Spinal cord (tissue), 10 donors: ENCODE measurements around the gene SLBP. TPM values are rescaled to one million over a fixed set of nuclear protein-coding genes. Genes with fewer than 3 reads are reported as not detected.
A peak's percentile ranks its signal among the peaks of the same experiment; 100 is the strongest.

Experiments
- DNase-seq, 6 donors: peaks; one replicate each; pipeline versions ENCODE4 v3.0.0 to v3.0.0-alpha.2; 2013 to 2015; ENCODE audit warnings: low spot score in 6 of 6, low read depth in 4 of 6
- H3K27ac ChIP-seq: one replicate; pipeline ENCODE4 v1.5.1; 2013; ENCODE audit warnings: low read depth, low read length, control low read depth
- H3K27me3 ChIP-seq: one replicate; pipeline ENCODE4 v1.6.1; 2013; ENCODE audit warnings: low read length; ENCODE audit not compliant: control insufficient read depth, insufficient read depth
- H3K36me3 ChIP-seq: one replicate; pipeline ENCODE4 v1.6.1; 2013; ENCODE audit warnings: low read length; ENCODE audit not compliant: control insufficient read depth, insufficient read depth
- H3K4me1 ChIP-seq: one replicate; pipeline ENCODE4 v1.6.1; 2013; ENCODE audit warnings: low read length; ENCODE audit not compliant: control insufficient read depth, insufficient read depth
- H3K4me3 ChIP-seq: one replicate; pipeline ENCODE4 v1.5.1; 2013; ENCODE audit warnings: low read depth, low read length, control low read depth
- H3K9me3 ChIP-seq: one replicate; pipeline ENCODE4 v1.6.1; 2013; ENCODE audit warnings: low read length; ENCODE audit not compliant: control insufficient read depth, insufficient read depth
- whole genome bisulfite sequencing: methylation state at CpG from one replicate; pipeline ENCODE4 v1.1.5; 2013; ENCODE audit warnings: missing lambda C conversion rate; ENCODE audit not compliant: insufficient coverage; 5-methylcytosine and 5-hydroxymethylcytosine counted together
- polyA plus RNA-seq, 2 donors: library from polyadenylated mRNA; unstranded; fragments of 120-200 nt; gene quantifications; one replicate each; pipeline ENCODE4 v1.2.1, GENCODE V29; 2013; ENCODE audit not compliant: insufficient read length in 2 of 2
- total RNA-seq, 2 donors: library from RNA; depleted of rRNA in 1 of 2; stranded (reverse); fragments of 120-200 nt in 1 of 2; fragments of >200 nt in 1 of 2; gene quantifications; one replicate each; pipeline versions ENCODE4 v1.2.3 to v1.2.4, GENCODE V29; 2013 to 2014
- donor health status: healthy.

The SLBP gene
- total and polyA plus RNA-seq, 4 donors, result 37.0 to 59.9 (median 56.4) TPM

DNA sequence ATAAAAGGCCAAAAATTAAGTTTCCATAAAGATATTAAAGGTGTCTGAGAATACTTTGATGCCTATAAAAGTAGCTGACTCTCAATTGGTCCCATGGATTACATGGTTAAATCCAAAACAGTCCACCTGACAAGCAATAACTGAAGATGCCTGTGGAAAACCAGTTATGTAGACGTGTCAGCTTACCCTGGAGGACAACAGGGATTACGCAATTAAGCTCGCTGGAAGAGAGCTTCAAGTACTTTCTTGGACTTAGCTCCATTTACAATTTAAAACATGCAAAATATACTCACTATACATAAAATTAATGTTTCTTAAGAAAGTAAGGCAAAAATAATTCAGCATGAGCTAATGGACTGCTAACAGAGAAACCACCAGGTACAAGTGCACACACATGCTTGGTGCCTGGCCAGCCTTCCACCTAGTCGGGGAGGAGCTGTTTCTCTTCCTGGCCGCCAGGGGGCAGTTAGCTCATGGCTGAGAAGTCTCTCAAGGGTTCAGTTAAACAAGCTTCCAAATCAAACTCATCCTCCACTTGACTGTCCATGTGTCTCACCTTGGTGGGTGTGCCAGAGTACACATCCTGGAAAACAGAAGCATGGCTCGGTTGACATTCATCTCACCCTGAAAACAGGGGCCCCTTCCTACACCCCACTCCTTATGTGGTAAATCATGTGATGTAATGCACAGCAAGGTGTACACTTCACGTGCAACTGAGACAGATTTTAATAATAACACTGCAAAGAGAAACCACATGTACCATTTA lies 18.8 kb downstream of the SLBP start:
- Histone ChIP-seq H3K4me3 (no peak overlapping the region), H3K9me3 (no peaks in the 10 kb centered on the region), H3K4me1 (no peaks in the 10 kb centered on the region), H3K27me3 (no peaks in the 10 kb centered on the region), H3K27ac (no peak overlapping the region), H3K36me3 (peaks cover 61% of the 10 kb centered on the region)
- WGBS, result 30% methylated on average over 3 of the region's 7 CpGs
- peak in 2 of 6 donors; percentile 83 to 85 for DNase-seq

DNA sequence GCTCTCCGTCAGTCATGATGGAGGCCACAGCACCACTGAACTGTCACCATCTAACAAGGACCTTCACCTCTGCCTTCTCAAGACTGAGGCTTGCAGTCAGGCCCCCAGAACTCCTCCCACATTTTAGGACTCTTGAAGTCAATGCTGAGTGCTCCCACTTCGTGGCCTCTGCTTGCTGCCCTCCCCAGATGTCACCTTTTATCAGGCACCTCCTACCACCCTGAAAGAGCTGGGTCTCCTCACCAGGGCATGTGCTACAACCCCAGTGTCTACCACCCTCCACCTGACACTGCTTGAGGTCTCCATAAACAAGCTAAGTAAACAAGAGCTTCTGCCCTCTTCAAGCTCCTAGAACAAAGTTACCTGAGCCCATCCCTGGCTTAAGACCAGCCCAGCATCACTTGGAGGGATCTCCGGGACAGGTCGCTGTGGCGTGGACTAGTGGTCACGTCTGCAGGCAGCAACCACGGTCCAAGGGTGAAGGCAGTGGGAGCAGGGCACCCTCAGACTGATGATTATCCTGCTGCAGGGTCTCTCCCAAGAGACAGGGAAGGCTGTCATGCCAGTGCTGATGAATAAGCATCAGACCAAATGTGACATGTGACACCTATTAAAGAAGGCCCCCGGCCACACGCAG lies 20.3 kb downstream of the SLBP start:
- peaks cover 50% of the 10 kb centered on the region for H3K36me3 ChIP-seq
- DNase-seq, result no peak
- no peak overlapping the region for H3K4me3 ChIP-seq
- no peaks in the 10 kb centered on the region for H3K27me3 ChIP-seq
- 89% methylated on average over 9 of the region's 9 CpGs for WGBS
- H3K4me1 ChIP-seq, result no peaks in the 10 kb centered on the region
- no peak overlapping the region for H3K27ac ChIP-seq
- H3K9me3 ChIP-seq, result no peaks in the 10 kb centered on the region

DNA sequence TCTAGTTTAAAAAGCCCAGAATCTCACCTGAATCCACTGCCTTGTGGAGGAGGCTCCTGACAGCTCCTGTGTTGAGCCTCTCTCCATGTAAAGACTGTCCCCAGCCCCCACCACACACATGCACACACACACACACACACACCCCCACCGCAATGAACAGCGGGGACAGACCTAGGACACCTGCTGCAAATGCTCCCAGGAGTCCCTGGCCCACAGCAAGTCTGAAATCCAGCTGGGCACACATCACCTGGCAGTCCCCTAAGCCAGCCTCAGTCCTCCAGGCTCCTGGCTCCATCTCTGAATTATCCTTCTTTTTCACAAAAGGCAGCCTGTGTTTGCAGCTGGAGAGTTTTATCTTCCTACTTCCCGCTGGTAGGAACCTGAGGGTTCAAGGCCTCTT lies 21.4 kb downstream of the SLBP start:
- WGBS, result 94% methylated on average over 2 of the region's 3 CpGs
- Histone ChIP-seq H3K4me1 (no peaks in the 10 kb centered on the region), H3K4me3 (no peak overlapping the region), H3K36me3 (peaks cover 41% of the 10 kb centered on the region), H3K27me3 (no peaks in the 10 kb centered on the region), H3K27ac (no peak overlapping the region), H3K9me3 (no peaks in the 10 kb centered on the region)
- DNase-seq, result no peak

DNA sequence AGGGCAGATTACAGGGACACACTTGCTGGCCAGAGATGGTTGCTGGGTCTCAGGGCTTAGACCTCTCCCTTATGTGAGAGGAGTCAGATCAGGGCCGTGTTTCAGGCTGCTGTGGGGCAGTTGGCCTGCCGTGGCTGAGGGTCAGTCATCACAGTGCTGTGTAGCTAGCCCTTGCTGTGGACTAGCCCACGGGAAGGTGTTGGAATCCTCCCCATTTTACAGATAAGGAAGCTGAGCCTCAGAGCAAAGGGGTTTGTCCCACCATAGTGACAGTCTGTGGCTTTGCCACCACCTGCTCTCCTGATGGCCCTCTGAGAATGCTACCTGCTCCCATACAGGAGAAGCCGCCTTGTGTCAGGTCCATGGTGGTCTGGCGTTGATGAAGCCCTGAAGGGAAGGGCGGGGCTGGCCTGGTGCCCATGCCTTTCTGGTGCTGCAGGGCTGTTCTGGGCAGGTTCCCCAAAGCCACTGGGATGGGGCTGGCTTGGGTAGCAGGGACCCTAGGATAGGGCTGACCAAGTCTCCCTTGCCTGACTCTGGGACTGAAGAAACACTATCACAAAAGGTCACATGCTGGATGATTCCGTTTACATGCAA lies 25.6 kb downstream of the SLBP start:
- H3K27ac ChIP-seq, result no peak overlapping the region
- H3K4me1 ChIP-seq, result peaks cover 13% of the 10 kb centered on the region
- no peak overlapping the region for H3K4me3 ChIP-seq
- H3K27me3 ChIP-seq, result no peaks in the 10 kb centered on the region
- DNase-seq, result no peak
- no peaks in the 10 kb centered on the region for H3K9me3 ChIP-seq
- H3K36me3 ChIP-seq, result peaks cover 17% of the 10 kb centered on the region
- WGBS, result 58% methylated on average over 6 of the region's 7 CpGs

DNA sequence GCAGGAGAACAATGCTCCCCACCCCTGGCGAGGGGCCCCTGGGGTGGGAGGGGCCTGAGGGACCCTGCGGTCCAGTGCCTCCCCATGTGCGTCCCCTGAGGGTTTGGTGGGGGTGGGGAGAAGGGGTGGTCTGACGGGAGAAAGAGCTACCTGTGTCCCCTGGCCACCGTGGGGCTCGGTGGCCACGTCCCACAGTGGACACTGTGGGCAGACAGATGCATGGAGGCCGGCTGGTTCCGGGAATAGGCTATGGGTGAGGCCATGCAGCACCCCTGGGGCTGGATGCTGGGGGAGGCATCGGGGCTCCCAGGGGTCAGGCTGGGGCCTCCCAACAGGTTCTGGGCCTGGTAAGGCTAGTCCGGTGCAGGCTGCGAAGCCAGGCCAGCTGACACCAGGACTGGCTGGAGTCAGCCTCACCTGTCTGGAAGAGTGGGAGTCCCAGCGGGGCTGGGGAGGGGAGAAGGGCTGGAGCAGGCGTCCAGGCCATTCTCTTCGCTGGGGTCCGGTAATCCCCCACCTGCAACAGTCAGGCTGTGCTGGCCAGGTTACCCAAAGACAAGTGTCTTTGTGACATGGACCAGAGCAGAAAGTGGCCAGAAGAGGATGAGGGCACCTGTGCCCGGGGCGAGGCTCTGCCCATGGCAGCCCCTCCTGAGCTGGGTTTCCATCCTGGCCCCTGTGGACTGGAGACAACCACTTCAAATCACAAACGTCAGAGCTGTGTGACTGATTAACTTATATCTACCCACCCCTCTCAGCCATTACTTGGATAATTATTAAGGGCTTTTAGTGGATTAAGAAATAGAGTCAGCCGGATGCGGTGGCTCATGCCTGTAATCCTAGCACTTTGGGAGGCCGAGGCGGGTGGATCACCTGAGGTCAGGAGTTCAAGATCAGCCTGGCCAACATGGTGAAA lies 26.6 kb downstream of the SLBP start:
- Histone ChIP-seq H3K36me3 (peaks cover 8% of the 10 kb centered on the region), H3K27me3 (no peaks in the 10 kb centered on the region), H3K4me3 (no peak overlapping the region), H3K9me3 (no peaks in the 10 kb centered on the region), H3K4me1 (peaks cover 13% of the 10 kb centered on the region), H3K27ac (no peak overlapping the region)
- DNase-seq, result no peak
- WGBS, result 89% methylated on average over 13 of the region's 23 CpGs

DNA sequence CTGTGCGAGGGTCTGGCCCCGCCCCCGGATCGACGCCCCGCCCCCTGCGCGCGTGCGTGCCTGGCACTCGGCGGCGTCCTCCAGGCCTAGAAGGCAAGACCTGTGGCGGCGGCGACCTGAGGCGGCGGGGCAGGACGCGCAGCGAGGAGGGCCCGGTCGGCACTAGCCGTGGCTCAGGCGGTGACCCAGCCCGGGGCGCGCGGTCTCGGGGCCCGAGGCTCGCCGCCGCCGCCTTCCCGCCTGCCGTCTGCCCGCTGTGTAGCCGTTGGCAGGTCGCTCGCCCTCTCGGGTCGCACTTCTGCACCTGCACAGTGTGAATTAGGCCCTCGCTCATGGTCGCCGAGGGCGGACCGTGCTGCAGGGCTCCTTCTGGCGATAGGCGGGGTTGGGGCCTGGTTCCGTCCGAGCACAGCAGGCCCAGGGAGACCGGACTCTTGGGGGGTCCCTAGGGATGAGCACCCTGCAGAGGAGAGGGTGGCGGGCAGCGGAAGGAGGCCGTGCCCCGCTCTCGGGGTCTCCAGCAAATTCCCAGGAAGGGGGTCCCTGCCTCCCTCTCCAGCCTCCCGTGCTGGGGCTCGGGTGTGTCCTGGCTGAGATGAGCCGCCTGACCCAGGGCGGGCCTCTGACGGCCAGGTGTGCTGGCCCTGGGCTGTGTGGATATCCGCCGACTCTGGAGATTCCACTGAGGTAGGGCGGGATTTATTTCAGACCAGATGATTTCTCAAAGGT lies 27.4 kb downstream of the SLBP start:
- no peak overlapping the region for H3K27ac ChIP-seq
- H3K36me3 ChIP-seq, result peaks cover 4% of the 10 kb centered on the region
- 24% methylated on average over 59 of the region's 66 CpGs for WGBS
- H3K9me3 ChIP-seq, result no peaks in the 10 kb centered on the region
- no peak for DNase-seq
- peaks cover 13% of the 10 kb centered on the region for H3K4me1 ChIP-seq
- H3K27me3 ChIP-seq, result no peaks in the 10 kb centered on the region
- peak overlapping the region; percentile 18 for H3K4me3 ChIP-seq

DNA sequence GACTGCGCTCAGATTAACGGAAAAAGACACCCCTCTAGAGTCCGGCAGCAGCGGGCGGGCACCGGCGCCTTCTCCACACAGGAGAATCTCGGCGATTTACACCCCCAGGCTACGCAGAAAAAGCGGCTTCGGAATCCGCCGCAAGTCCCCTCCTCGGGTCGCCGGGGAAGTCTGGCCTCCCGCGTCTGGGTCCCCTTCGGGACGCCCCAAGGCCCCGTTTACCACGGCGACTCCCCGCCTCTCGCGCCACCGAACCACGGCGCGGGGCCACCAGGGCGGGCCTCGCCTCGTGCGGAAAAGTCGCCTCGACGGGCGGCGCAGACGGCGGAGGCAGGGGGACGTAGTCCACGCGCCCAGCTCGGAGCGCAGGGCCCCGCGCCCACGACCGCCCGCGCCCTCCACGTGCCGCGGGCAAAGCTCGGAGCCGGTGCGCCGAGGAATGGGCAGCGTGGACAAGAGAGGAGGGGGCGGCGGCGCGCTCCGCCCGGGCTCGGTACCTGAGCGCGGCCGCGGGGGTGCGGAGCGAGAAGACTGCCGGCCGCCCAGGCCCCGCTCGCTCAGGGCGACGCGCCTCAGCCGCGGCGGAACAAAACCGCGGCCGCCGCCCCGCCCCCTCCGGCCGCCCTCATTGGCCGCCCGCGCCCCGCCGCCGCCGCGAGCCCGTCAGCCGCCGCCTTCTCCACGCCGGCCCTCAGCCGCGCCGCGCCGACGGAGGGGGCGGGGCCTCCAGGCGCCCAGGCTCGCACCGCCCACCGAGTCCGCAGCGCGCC lies 28.2 kb downstream of the SLBP start, which contains the start of gene FAM53A:
TSS of gene FAM53A (minus strand) at position 578 of the 770 bp plus-strand sequence. CDS start 15,572 bp downstream, outside the sequence.
- no peak within 1 kb of the TSS for H3K27ac ChIP-seq
- DNase-seq, result peak; percentile 49 to 93 (median 72)
- peak within 1 kb of the TSS; percentile 33 for H3K4me3 ChIP-seq
- no peaks in the 10 kb centered on the region for H3K27me3 ChIP-seq
- under 1% methylated on average over 118 of the region's 118 CpGs for WGBS
- peaks cover 13% of the 10 kb centered on the region for H3K4me1 ChIP-seq
- H3K9me3 ChIP-seq, result no peaks in the 10 kb centered on the region
- peaks cover 4% of the 10 kb centered on the region for H3K36me3 ChIP-seq

DNA sequence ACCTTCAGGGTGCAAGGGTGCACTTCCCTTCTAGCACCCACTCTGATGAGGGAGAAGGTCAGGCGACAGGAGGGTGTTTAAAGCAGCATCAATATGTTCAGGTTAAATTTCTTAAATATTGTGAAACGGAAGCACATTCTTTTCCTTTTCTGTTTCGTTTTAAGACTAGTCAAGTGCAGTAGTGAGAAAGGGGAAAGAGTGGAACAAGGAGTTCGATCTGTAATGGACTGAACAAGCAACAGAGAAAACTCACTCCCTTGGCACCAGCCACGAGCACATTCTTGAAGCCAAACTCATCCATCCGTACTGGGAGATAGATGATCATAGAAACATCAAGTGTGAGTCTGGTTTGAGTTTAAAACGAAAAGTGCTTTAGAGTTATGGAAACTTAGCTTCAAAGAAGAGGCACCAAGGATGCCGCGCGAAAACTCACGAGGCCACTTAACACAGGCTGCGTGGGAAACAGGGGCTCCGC lies 28.8 kb downstream of the SLBP start:
- Histone ChIP-seq H3K4me3 (peak overlapping the region; percentile 33), H3K27ac (no peak overlapping the region), H3K9me3 (no peaks in the 10 kb centered on the region), H3K36me3 (peaks cover 4% of the 10 kb centered on the region), H3K4me1 (peaks cover 13% of the 10 kb centered on the region), H3K27me3 (no peaks in the 10 kb centered on the region)
- WGBS, result 10% methylated on average over 7 of the region's 13 CpGs
- peak in 2 of 6 donors; percentile 45 to 48 for DNase-seq
